Left cardiac atrium (tissue), 4 donors: ENCODE data around the gene SPDYE1. TPM values are rescaled to one million over a fixed set of nuclear protein-coding genes. Genes with fewer than 3 reads are reported as not detected.
"Not testable (repeated sequence)": the region's sequence is repeated elsewhere in the genome, so short reads cannot be mapped to it uniquely, and the experiment has no call there.

Experiments
- ATAC-seq, 2 donors: fragments of 200-7000 bp; cut with Tn5 transposase; one replicate each; pipeline ENCODE4 v1.9.1; 2020; ENCODE audit warnings: mild to moderate bottlenecking in 2 of 2, moderate library complexity in 2 of 2
- DNase-seq: peaks from one replicate; pipeline ENCODE4 v3.0.0-alpha.2; 2020
- intact Hi-C, 2 donors: fragments of 100-400 bp; cut with DNase I; formaldehyde crosslinking; loops; one replicate each; pipeline versions ENCODE4 v1.14.1 to v1.15.1; 2022 to 2023
- total RNA-seq, 2 donors: library from RNA; stranded (reverse); fragmentation: NEBNext Ultra II Directional; extraction: Animal tissue kit (Norgen Biotek cat#: 25700); gene quantifications; one replicate each; pipeline ENCODE4 v1.2.1, GENCODE V29; 2021
- donor health status: DM: no; HTN: yes; CAD: no.
- donor health status: DM: no; HTN: yes; CAD: no; lungs with severe emphysema.
- donor health status: DM: yes; HTN: yes; CAD: no.
- donor health status: Dilated cardiomyopathy.

Gene SPDYE1
- total RNA-seq, 2 donors from 2014 or later, result not detected

GRCh38 chr7:44038961-44039558 is 41.4 kb downstream of the SPDYE1 start:
- intact Hi-C loops, result not testable (repeated sequence)
- DNase-seq (peak; percentile 95), ATAC-seq (peak; percentile 91 to 94)

- intact Hi-C loops, DNase-seq: not testable (repeated sequence)
- ATAC-seq, result peak in 1 of 2 donors; percentile 1
Observed at GRCh38 chr7:44039800-44040492, 42.2 kb downstream of the SPDYE1 start.

- DNase-seq, intact Hi-C loops: not testable (repeated sequence)
- ATAC-seq, result peak; percentile 29 to 30
Observed at GRCh38 chr7:44040493-44040891, 42.8 kb downstream of the SPDYE1 start.

- DNase-seq (no peak), ATAC-seq (no peak)
- intact Hi-C loops, result no loop called here
Observed at GRCh38 chr7:44042221-44042620, 44.5 kb downstream of the SPDYE1 start.

GRCh38 chr7:44043902-44044301 is 46.2 kb downstream of the SPDYE1 start:
- intact Hi-C loops, result no loop called here
- DNase-seq (no peak), ATAC-seq (no peak)

- ATAC-seq (peak; percentile 91 to 94), DNase-seq (peak; percentile 97)
- intact Hi-C loops, result no loop called here
Observed at GRCh38 chr7:44044315-44045225, 46.9 kb downstream of the SPDYE1 start, which contains the start of gene DBNL. Gene DBNL (plus strand): TSS chr7:44044702. CDS start chr7:44044738, 36 bp downstream.

- intact Hi-C loops, result no loop called here
- no peak for ATAC-seq
- DNase-seq, result peak; percentile 77
Observed at GRCh38 chr7:44045226-44046014, 47.7 kb downstream of the SPDYE1 start.

- intact Hi-C loops, result no loop called here
- ATAC-seq (peak in 1 of 2 donors; percentile 2), DNase-seq (no peak)
Observed at GRCh38 chr7:44046321-44047061, 48.8 kb downstream of the SPDYE1 start.

GRCh38 chr7:44048031-44048795 is 50.5 kb downstream of the SPDYE1 start:
- no peak for DNase-seq
- no peak for ATAC-seq
- intact Hi-C loops, result no loop called here

- ATAC-seq, result no peak
- no peak for DNase-seq
- intact Hi-C loops, result no loop called here
Observed at GRCh38 chr7:44050121-44050914, 52.6 kb downstream of the SPDYE1 start.

GRCh38 chr7:44050915-44051560 is 53.3 kb downstream of the SPDYE1 start:
- intact Hi-C loops, result no loop called here
- DNase-seq (no peak), ATAC-seq (no peak)

GRCh38 chr7:44051611-44052220 is 54.0 kb downstream of the SPDYE1 start:
- intact Hi-C loops, result no loop called here
- DNase-seq (no peak), ATAC-seq (no peak)

- peak; percentile 12 for DNase-seq
- ATAC-seq, result no peak
Observed at GRCh38 chr7:44052771-44053365, 55.2 kb downstream of the SPDYE1 start.

GRCh38 chr7:44056681-44057080 is 59.0 kb downstream of the SPDYE1 start:
- peak; percentile 10 for DNase-seq
- intact Hi-C loops, result no loop called here
- ATAC-seq, result no peak

More at GRCh38 chr7:44052771-44053365, 55.2 kb downstream of the SPDYE1 start:
- intact Hi-C loops, result no loop called here

GRCh38 chr7:44057181-44057848 is 59.6 kb downstream of the SPDYE1 start:
- ATAC-seq (no peak), DNase-seq (peak; percentile 2)
- intact Hi-C loops, result no loop called here
